ENCODE measurements around the gene CCDC81. TPM values are rescaled to one million over a fixed set of nuclear protein-coding genes. Genes with fewer than 3 reads are reported as not detected.

Gene CCDC81
- polyA plus RNA-seq, 3 donors = 0.11 to 0.31 (median 0.24) TPM

DNA sequence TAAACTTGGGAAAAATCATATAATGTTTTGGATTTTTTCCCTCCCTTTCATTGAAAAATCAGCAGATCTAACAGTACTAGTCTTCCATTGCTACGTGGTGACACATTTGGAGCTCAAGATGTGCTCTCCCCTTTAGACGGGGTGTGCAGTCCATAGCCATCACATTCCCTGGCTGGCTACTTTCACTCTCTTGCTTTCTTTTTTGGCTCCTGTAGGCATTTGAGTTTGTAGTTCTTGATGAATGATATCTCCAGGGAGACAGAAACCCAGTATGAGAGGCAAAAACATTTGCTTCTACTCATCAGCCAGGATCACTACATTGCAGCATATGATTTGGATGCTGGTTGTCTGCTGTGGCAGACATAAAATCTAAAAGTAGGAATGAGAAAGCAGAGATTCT lies 12.1 kb downstream of the CCDC81 start:
- Histone ChIP-seq H3K79me2 (ENCODE audit: insufficient read depth, low read length) (no peaks in the 10 kb centered on the region), H4K20me1 (ENCODE audit: insufficient read depth, low read length) (no peaks in the 10 kb centered on the region), H3K4me1 (ENCODE audit: control insufficient read depth in 1 of 2, insufficient read depth in 2 of 2, low read length in 2 of 2) (no peaks in the 10 kb centered on the region), H3K4me2 (replicated peaks; ENCODE audit: extremely low read depth, low read length, poor library complexity, severe bottlenecking) (no peak overlapping the region), H3K9ac (ENCODE audit: insufficient read depth, low read length, poor library complexity, severe bottlenecking) (no peak overlapping the region), H2AFZ (ENCODE audit: insufficient read depth, low read depth, low read length, poor library complexity, severe bottlenecking) (no peak overlapping the region), H3K9me3 (replicated peaks in 1 of 2; ENCODE audit: control insufficient read depth in 1 of 2, insufficient read depth in 1 of 2, low read length in 2 of 2) (no peaks in the 10 kb centered on the region), H3K36me3 (replicated peaks in 1 of 2; ENCODE audit: control insufficient read depth in 1 of 2, insufficient read depth in 2 of 2, low read length in 2 of 2) (no peaks in the 10 kb centered on the region), H3K27me3 (ENCODE audit: control insufficient read depth in 2 of 2, insufficient read depth in 2 of 2, low read length in 2 of 2) (no peaks in the 10 kb centered on the region), H3K4me3 (replicated peaks in 1 of 3; ENCODE audit: low read depth in 2 of 3, low read length in 3 of 3) (no peak overlapping the region), H3K27ac (ENCODE audit: low read depth in 1 of 2, low read length in 2 of 2) (no peak overlapping the region)
- no peak overlapping the region for H3K27ac Mint-ChIP-seq
- no peak for DNase-seq
- intact Hi-C loops (cut with micrococcal nuclease) = no loop called here
- WGBS (ENCODE audit: insufficient coverage) = no CpG with 5 or more reads among the region's 2 CpGs
- no peak for TF ChIP-seq CTCF (IDR thresholded peaks at IDR 0.05)
- H3K4me1 Mint-ChIP-seq = no peaks in the 10 kb centered on the region
- H3K36me3 Mint-ChIP-seq = no peaks in the 10 kb centered on the region
- peaks cover 0 to 3% (median 0%) of the 10 kb centered on the region in 3 donors for H3K27me3 Mint-ChIP-seq (ENCODE audit: low read depth in 3 of 3)
- H3K4me3 Mint-ChIP-seq = no peak overlapping the region
- peaks cover 0 to 5% (median 3%) of the 10 kb centered on the region in 7 donors for H3K9me3 Mint-ChIP-seq

- WGBS (ENCODE audit: insufficient coverage) = 78% methylated on average over 1 of the region's 4 CpGs
- Histone ChIP-seq H3K9ac (ENCODE audit: insufficient read depth, low read length, poor library complexity, severe bottlenecking) (no peak overlapping the region), H4K20me1 (ENCODE audit: insufficient read depth, low read length) (no peaks in the 10 kb centered on the region), H3K27me3 (ENCODE audit: control insufficient read depth in 2 of 2, insufficient read depth in 2 of 2, low read length in 2 of 2) (no peaks in the 10 kb centered on the region), H3K4me1 (ENCODE audit: control insufficient read depth in 1 of 2, insufficient read depth in 2 of 2, low read length in 2 of 2) (no peaks in the 10 kb centered on the region), H2AFZ (ENCODE audit: insufficient read depth, low read depth, low read length, poor library complexity, severe bottlenecking) (no peak overlapping the region), H3K4me2 (replicated peaks; ENCODE audit: extremely low read depth, low read length, poor library complexity, severe bottlenecking) (no peak overlapping the region), H3K27ac (ENCODE audit: low read depth in 1 of 2, low read length in 2 of 2) (no peak overlapping the region), H3K9me3 (replicated peaks in 1 of 2; ENCODE audit: control insufficient read depth in 1 of 2, insufficient read depth in 1 of 2, low read length in 2 of 2) (no peaks in the 10 kb centered on the region), H3K79me2 (ENCODE audit: insufficient read depth, low read length) (no peaks in the 10 kb centered on the region), H3K36me3 (replicated peaks in 1 of 2; ENCODE audit: control insufficient read depth in 1 of 2, insufficient read depth in 2 of 2, low read length in 2 of 2) (no peaks in the 10 kb centered on the region), H3K4me3 (replicated peaks in 1 of 3; ENCODE audit: low read depth in 2 of 3, low read length in 3 of 3) (no peak overlapping the region)
- H3K27me3 Mint-ChIP-seq (ENCODE audit: low read depth in 3 of 3) = peaks cover 0 to 3% (median 0%) of the 10 kb centered on the region in 3 donors
- no peaks in the 10 kb centered on the region for H3K36me3 Mint-ChIP-seq
- H3K9me3 Mint-ChIP-seq = peaks cover 0 to 5% (median 3%) of the 10 kb centered on the region in 7 donors
- no peak for DNase-seq
- H3K27ac Mint-ChIP-seq = no peak overlapping the region
- H3K4me1 Mint-ChIP-seq = no peaks in the 10 kb centered on the region
- intact Hi-C loops (cut with micrococcal nuclease) = no loop called here
- TF ChIP-seq CTCF (IDR thresholded peaks at IDR 0.05) = no peak
- H3K4me3 Mint-ChIP-seq = no peak overlapping the region
Observed at GRCh38 chr11:86388198-86388597, 13.5 kb downstream of the CCDC81 start.
